Upper lobe of right lung (tissue), 1 donor: ENCODE data around the gene GULP1. TPM values are rescaled to one million over a fixed set of nuclear protein-coding genes. Genes with fewer than 3 reads are reported as not detected.

ENCODE experiments used
- ATAC-seq: fragments of 200-7000 bp; cut with Tn5 transposase; one replicate; pipeline ENCODE4 v1.9.1; 2020; ENCODE audit warnings: mild to moderate bottlenecking, moderate library complexity
- DNase-seq: peaks from one replicate; pipeline ENCODE4 v3.0.0-alpha.2; 2020
- H3K27ac ChIP-seq: fragments of 200-600 bp; one replicate; pipeline ENCODE4 v1.8.0; 2022
- H3K27me3 ChIP-seq: fragments of 200-600 bp; one replicate; pipeline ENCODE4 v1.8.0; 2022; ENCODE audit warnings: mild to moderate bottlenecking
- H3K36me3 ChIP-seq: fragments of 200-600 bp; one replicate; pipeline ENCODE4 v1.8.0; 2022
- H3K4me1 ChIP-seq: fragments of 200-600 bp; one replicate; pipeline ENCODE4 v1.8.0; 2022
- H3K4me3 ChIP-seq: fragments of 200-600 bp; one replicate; pipeline ENCODE4 v1.8.0; 2022; ENCODE audit warnings: mild to moderate bottlenecking
- H3K9me3 ChIP-seq: fragments of 200-600 bp; one replicate; pipeline ENCODE4 v1.8.0; 2022
- CTCF ChIP-seq: fragments of 200-600 bp; IDR thresholded peaks from one replicate; pipeline ENCODE4 v1.8.0; 2022; ENCODE audit warnings: antibody characterized with exemption
- intact Hi-C: fragments of 100-400 bp; cut with DNase I; formaldehyde crosslinking; loops from one replicate; pipeline ENCODE4 v1.11.0; 2022
- microRNA-seq: library from miRNA; unstranded; fragments of <30 nt; microRNA quantifications from one replicate; pipeline ENCODE4 v1.2.0, GENCODE V29; 2020; ENCODE audit warnings: borderline microRNAs expressed
- total RNA-seq: library from RNA; stranded (reverse); fragmentation: NEBNext Ultra II Directional; extraction: Animal tissue kit (Norgen Biotek cat#: 25700); gene quantifications from one replicate; pipeline ENCODE4 v1.2.1, GENCODE V29; 2021
- donor health status: DM: no; HTN: yes; CAD: no; lungs with severe emphysema.

Gene GULP1
- total RNA-seq, 1 donor from 2014 or later, result 30.6 TPM

DNA sequence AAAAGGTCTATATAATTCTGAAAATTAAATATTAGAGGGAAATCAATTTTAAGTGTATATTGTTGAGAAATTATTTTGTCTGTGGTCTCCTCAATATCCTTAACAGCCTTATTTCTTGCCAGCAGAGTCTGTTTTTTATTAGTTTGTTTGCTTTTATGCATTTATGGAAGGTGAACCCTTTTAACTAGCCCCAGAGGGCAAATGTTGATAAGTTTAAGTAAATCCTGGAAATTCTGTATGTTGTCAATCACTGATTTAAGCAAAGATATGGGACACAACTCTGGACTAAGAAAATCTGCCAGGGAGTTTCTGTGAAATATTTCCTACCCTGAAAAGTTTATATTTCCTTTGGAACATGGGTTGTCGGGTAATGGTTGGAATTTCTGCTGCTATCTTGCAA, 343.0 kb downstream of the GULP1 start:
- no peaks in the 10 kb centered on the region for H3K9me3 ChIP-seq
- TF ChIP-seq CTCF, result no peak
- no peaks in the 10 kb centered on the region for H3K36me3 ChIP-seq
- no peaks in the 10 kb centered on the region for H3K27me3 ChIP-seq
- intact Hi-C loops, result no loop called here
- no peak overlapping the region for H3K4me3 ChIP-seq
- no peaks in the 10 kb centered on the region for H3K4me1 ChIP-seq
- ATAC-seq (no peak), DNase-seq (no peak)
- H3K27ac ChIP-seq, result no peak overlapping the region

Small RNA genes lying within 50 kb of the gene (microRNA-seq; reads per million reads assigned to microRNA genes)
- not detected for gene MIR561
